ENCODE data around the gene BEAN1. TPM values are rescaled to one million over a fixed set of nuclear protein-coding genes. Genes with fewer than 3 reads are reported as not detected.
A peak's percentile ranks its signal among the peaks of the same experiment; 100 is the strongest.

Gene BEAN1, protein sequence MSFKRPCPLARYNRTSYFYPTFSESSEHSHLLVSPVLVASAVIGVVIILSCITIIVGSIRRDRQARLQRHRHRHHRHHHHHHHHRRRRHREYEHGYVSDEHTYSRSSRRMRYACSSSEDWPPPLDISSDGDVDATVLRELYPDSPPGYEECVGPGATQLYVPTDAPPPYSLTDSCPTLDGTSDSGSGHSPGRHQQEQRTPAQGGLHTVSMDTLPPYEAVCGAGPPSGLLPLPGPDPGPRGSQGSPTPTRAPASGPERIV
- not detected for total RNA-seq

DNA sequence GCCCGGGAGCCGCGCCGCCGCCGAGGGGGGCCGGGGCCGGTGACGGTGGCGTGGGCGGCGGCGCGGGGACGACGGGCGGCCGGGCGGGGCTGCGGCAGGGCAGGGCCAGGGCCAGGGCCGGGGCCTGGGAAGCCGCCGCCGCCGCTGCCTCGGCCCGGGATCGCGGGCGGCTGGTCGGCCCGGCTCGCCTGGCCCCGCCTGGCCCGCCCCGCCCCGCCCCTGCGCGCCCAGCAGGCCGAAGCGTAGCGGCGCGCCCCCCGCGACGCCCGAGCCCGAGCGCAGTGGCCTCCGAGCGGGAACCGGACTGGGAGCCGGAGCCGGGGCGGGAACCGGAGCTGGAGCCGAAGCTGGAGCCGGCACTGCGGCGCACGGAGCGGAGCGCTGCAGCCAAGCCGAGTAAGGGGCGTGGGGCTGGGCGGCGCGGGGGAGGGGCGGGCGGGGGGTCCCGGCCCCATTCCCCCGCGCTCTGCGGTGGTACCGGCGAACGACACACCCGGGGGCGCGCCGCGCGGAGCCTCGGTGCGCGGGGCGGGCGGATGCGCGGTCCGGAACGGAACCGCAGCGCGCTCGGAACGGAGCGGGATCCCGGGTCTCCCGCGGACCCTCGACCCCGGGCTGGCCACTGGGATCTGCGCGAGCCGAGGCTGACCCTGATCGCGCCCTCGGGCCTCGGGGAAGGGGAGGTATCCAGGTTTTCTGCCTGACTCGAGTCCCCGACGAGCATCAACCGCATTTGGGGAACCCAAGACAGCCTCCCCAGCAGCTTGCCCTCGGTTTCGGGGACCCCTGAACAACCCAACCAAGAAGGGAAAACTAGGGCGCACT lies at the start of gene BEAN1:
Gene BEAN1 (plus strand): TSS at position 260 of the 825 bp plus-strand sequence. CDS start 10,382 bp downstream, outside the sequence.
- DNase-seq (no peak), ATAC-seq (peak; percentile 34)
- Mint-ChIP-seq H3K4me3 (peak within 1 kb of the TSS; percentile 34), H3K9me3 (ENCODE audit: low read depth) (no peaks in the 10 kb centered on the region), H3K27me3 (peaks cover 45% of the 10 kb centered on the region), H3K27ac (no peak within 1 kb of the TSS), H3K4me1 (no peaks in the 10 kb centered on the region), H3K36me3 (ENCODE audit: low read depth) (no peaks in the 10 kb centered on the region)
- intact Hi-C loops (cut with DNase I, micrococcal nuclease) = no loop called here
- ChIA-PET CTCF (interaction anchor here (0.5 kb wide), 1 partner anchor 249 kb away, joined by 3 read pairs; no protein-coding TSS in a partner anchor), POLR2A (no interaction called here)

GRCh38 chr16:66377324-66377723 lies 49.8 kb upstream of the BEAN1 start:
- ChIA-PET CTCF (no interaction called here), POLR2A (no interaction called here)
- no peaks in the 10 kb centered on the region for H3K4me1 Mint-ChIP-seq
- H3K27ac Mint-ChIP-seq = no peak overlapping the region
- H3K27me3 Mint-ChIP-seq = no peaks in the 10 kb centered on the region
- H3K4me3 Mint-ChIP-seq = no peak overlapping the region
- ATAC-seq = no peak
- intact Hi-C loops (cut with DNase I, micrococcal nuclease) = no loop called here
- DNase-seq = no peak
- peaks cover 3% of the 10 kb centered on the region for H3K9me3 Mint-ChIP-seq (ENCODE audit: low read depth)
- no peaks in the 10 kb centered on the region for H3K36me3 Mint-ChIP-seq (ENCODE audit: low read depth)

GRCh38 chr16:66378741-66379570 lies 48.1 kb upstream of the BEAN1 start:
- intact Hi-C loops (cut with DNase I, micrococcal nuclease) = no loop called here
- POLR2A ChIA-PET = no interaction called here
- ATAC-seq = no peak
- Mint-ChIP-seq H3K4me1 (no peaks in the 10 kb centered on the region), H3K27me3 (peaks cover 1% of the 10 kb centered on the region), H3K36me3 (ENCODE audit: low read depth) (no peaks in the 10 kb centered on the region), H3K27ac (no peak overlapping the region), H3K9me3 (ENCODE audit: low read depth) (peaks cover 3% of the 10 kb centered on the region), H3K4me3 (no peak overlapping the region)
- CTCF ChIA-PET = no interaction called here
- DNase-seq = no peak

GRCh38 chr16:66379571-66379941 lies 47.5 kb upstream of the BEAN1 start:
- POLR2A ChIA-PET = no interaction called here
- H3K27ac Mint-ChIP-seq = no peak overlapping the region

DNA sequence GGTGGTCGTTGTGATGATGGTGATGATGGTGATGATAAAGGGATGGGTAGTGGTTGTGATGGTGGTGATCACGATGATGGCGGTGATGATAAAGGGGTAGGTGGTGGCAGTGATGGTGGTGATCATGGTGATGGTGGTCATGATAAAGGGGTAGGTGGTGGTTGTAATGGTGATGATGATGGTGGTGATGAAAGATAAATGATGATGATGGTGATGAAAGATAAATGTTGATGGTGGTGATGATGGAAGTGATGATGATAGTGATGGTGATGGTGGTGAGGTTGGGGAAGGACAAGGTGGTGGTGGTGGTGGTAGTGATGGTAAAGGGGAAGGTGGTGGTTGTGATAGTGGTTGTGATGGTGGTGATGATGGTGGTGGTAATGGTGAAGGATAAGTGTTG lies 46.7 kb upstream of the BEAN1 start:
- Mint-ChIP-seq H3K36me3 (ENCODE audit: low read depth) (no peaks in the 10 kb centered on the region), H3K4me3 (no peak overlapping the region), H3K9me3 (ENCODE audit: low read depth) (peaks cover 3% of the 10 kb centered on the region), H3K4me1 (no peaks in the 10 kb centered on the region), H3K27ac (no peak overlapping the region), H3K27me3 (peaks cover 1% of the 10 kb centered on the region)
- ATAC-seq (no peak), DNase-seq (no peak)
- intact Hi-C loops (cut with DNase I, micrococcal nuclease) = no loop called here
- CTCF ChIA-PET = no interaction called here
- POLR2A ChIA-PET = no interaction called here

More at GRCh38 chr16:66379571-66379941, 47.5 kb upstream of the BEAN1 start:
- intact Hi-C loops (cut with DNase I, micrococcal nuclease) = no loop called here
- no peaks in the 10 kb centered on the region for H3K4me1 Mint-ChIP-seq
- CTCF ChIA-PET = no interaction called here
- peaks cover 1% of the 10 kb centered on the region for H3K27me3 Mint-ChIP-seq
- peaks cover 3% of the 10 kb centered on the region for H3K9me3 Mint-ChIP-seq (ENCODE audit: low read depth)
- H3K4me3 Mint-ChIP-seq = no peak overlapping the region
- no peak for ATAC-seq
- no peaks in the 10 kb centered on the region for H3K36me3 Mint-ChIP-seq (ENCODE audit: low read depth)
- DNase-seq = no peak

GRCh38 chr16:66381585-66382170 lies 45.4 kb upstream of the BEAN1 start:
- ATAC-seq = no peak
- POLR2A ChIA-PET = no interaction called here
- H3K27ac Mint-ChIP-seq = no peak overlapping the region
- no peak for DNase-seq
- H3K4me1 Mint-ChIP-seq = no peaks in the 10 kb centered on the region
- H3K27me3 Mint-ChIP-seq = peaks cover 1% of the 10 kb centered on the region
- intact Hi-C loops (cut with DNase I, micrococcal nuclease) = no loop called here
- no peaks in the 10 kb centered on the region for H3K36me3 Mint-ChIP-seq (ENCODE audit: low read depth)
- no peak overlapping the region for H3K4me3 Mint-ChIP-seq
- peaks cover 3% of the 10 kb centered on the region for H3K9me3 Mint-ChIP-seq (ENCODE audit: low read depth)
- CTCF ChIA-PET = no interaction called here

- CTCF ChIA-PET = no interaction called here
Measured at GRCh38 chr16:66382171-66382965, 44.7 kb upstream of the BEAN1 start.

DNA sequence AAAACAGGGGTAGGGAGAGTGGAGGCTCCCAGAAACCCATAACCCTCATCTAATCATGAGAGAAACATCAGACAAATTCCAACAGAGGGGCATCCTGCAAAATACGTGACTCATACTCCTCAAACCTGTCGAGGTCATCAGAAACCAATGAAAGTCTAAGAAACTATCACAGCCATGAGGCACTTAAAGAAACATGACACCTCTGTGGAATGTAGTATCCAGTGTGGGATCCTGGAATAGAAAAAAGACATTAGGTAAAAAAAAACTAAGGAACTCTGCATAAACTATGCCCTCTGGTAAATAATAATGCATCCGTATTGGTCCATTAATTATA lies 44.2 kb upstream of the BEAN1 start:
- Mint-ChIP-seq H3K4me1 (no peaks in the 10 kb centered on the region), H3K9me3 (ENCODE audit: low read depth) (peaks cover 3% of the 10 kb centered on the region), H3K27me3 (peaks cover 1% of the 10 kb centered on the region), H3K36me3 (ENCODE audit: low read depth) (no peaks in the 10 kb centered on the region), H3K27ac (no peak overlapping the region), H3K4me3 (no peak overlapping the region)
- DNase-seq = no peak
- intact Hi-C loops (cut with DNase I, micrococcal nuclease) = no loop called here
- POLR2A ChIA-PET = no interaction called here
- ATAC-seq = no peak
- CTCF ChIA-PET = no interaction called here

More at GRCh38 chr16:66382171-66382965, 44.7 kb upstream of the BEAN1 start:
- ATAC-seq (no peak), DNase-seq (no peak)
- Mint-ChIP-seq H3K4me3 (no peak overlapping the region), H3K27ac (no peak overlapping the region), H3K9me3 (ENCODE audit: low read depth) (peaks cover 3% of the 10 kb centered on the region), H3K36me3 (ENCODE audit: low read depth) (no peaks in the 10 kb centered on the region), H3K27me3 (peaks cover 1% of the 10 kb centered on the region), H3K4me1 (no peaks in the 10 kb centered on the region)
- intact Hi-C loops (cut with DNase I, micrococcal nuclease) = no loop called here
- POLR2A ChIA-PET = no interaction called here

GRCh38 chr16:66383551-66383950 lies 43.5 kb upstream of the BEAN1 start:
- Mint-ChIP-seq H3K27me3 (peaks cover 1% of the 10 kb centered on the region), H3K4me1 (no peaks in the 10 kb centered on the region), H3K4me3 (no peak overlapping the region), H3K9me3 (ENCODE audit: low read depth) (peaks cover 3% of the 10 kb centered on the region), H3K27ac (no peak overlapping the region), H3K36me3 (ENCODE audit: low read depth) (no peaks in the 10 kb centered on the region)
- no peak for ATAC-seq
- ChIA-PET CTCF (no interaction called here), POLR2A (no interaction called here)
- intact Hi-C loops (cut with DNase I, micrococcal nuclease) = no loop called here
- no peak for DNase-seq

GRCh38 chr16:66385415-66385814 lies 41.7 kb upstream of the BEAN1 start:
- no peak for ATAC-seq
- no peak for DNase-seq
- Mint-ChIP-seq H3K4me3 (no peak overlapping the region), H3K4me1 (no peaks in the 10 kb centered on the region), H3K36me3 (ENCODE audit: low read depth) (no peaks in the 10 kb centered on the region), H3K27ac (no peak overlapping the region), H3K9me3 (ENCODE audit: low read depth) (no peaks in the 10 kb centered on the region), H3K27me3 (peaks cover 1% of the 10 kb centered on the region)
- ChIA-PET CTCF (interaction anchor here (0.6 kb wide), 1 partner anchor 134 kb away, joined by 3 read pairs; no protein-coding TSS in a partner anchor), POLR2A (no interaction called here)
- intact Hi-C loops (cut with DNase I, micrococcal nuclease) = no loop called here

Measured in activated CD4-positive, alpha-beta T cell treated with anti-CD3 and anti-CD28 coated beads for 36 hours (primary cell).